ENCODE measurements around the gene CRAT.
A peak's percentile ranks its signal among the peaks of the same experiment; 100 is the strongest.

The CRAT gene

DNA sequence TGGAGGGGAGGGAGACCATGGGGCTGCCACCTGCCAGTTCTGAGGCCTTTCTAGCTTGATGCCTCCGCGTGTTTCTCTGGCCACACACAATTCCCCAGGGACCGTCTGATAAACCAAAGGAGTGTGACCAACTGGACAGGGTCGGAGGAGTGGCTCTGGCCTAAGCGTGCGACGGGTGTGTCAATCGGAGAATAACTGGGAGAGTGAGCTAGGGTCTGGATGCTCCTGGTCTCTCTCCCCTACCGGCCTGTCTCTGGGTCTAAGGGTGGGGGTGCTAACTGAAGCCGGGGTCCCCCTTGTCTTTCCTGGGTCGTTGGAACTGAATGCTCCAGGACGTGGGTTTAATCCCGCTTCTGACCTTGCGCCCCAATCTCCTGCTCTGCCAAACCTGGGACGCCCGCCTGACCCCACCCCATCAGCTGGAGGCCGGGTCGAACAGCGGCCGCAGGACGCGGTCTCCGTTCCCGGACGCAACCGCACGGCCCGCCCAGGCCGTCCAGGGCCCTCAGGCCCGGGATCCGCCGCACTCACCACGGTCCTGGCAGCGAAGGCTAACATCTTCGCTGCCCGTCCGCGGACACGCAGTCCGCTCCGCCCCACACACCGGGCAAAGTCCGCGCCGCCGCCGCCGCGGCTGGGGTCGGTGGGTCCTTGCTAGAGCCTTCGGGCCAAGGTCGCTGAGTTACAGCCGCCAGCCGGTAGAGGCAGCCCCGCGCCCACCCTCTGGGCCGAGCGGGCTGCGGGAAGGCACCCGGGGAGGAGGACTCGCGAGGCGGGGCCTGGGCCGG is 447 bp downstream of the CRAT start:
- peak; percentile 18 for DNase-seq (ENCODE audit: low spot score)

DNA sequence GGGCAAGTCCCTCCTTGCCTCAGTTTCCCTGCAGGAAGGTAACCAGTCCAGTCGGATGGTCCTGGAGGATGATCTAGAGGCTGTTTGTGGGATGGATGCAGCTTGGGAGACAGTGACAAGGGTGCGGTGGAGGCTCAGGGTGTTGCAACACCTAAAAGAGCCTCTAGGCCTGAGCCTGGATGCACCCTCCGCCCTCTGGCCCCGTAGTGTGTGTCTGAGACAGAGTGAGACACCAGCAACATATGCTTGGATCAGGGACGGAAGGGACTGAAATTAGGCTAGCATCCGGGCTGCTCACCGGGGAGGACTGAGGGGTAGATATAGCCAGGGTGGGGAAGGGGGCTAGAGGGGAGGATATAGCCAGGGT is 1.1 kb downstream of the CRAT start:
- no peak for DNase-seq (ENCODE audit: low spot score)

DNA sequence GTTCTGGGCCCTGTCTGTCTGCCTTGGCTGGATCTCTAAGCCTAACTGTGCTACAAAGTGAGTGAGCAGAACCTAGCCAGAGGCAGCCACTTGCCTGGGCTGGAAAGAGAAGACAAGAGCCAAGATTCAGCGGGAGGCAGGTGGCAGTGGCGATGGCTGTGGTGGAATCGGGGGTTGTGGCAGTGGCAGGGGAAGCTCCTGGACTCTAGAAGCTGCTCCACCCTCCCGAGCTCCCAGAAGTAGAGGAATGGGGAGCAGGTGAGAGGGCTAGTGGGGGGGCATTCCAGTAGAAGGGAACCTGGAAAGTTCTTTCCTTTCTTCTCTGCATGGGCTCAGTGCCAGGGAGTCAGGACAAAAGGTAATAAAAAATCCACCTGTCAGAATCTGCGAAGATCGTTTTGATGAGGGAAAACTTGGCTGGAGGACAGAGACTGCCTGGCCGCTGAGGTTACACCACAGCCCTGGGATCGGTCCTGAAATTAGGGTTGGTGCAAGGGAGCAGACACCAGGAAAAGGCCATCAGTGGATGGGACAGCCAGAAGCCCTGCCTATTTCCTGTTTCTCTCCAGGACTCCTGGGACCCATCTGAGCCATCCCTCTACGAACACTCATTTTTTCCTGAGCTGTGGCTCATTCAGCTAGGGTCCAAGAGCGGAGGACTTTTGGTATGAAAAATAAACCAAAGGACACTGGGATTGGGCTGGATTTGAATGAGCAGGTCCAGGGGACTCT is 1.6 kb downstream of the CRAT start:
- DNase-seq (ENCODE audit: low spot score), result no peak

DNA sequence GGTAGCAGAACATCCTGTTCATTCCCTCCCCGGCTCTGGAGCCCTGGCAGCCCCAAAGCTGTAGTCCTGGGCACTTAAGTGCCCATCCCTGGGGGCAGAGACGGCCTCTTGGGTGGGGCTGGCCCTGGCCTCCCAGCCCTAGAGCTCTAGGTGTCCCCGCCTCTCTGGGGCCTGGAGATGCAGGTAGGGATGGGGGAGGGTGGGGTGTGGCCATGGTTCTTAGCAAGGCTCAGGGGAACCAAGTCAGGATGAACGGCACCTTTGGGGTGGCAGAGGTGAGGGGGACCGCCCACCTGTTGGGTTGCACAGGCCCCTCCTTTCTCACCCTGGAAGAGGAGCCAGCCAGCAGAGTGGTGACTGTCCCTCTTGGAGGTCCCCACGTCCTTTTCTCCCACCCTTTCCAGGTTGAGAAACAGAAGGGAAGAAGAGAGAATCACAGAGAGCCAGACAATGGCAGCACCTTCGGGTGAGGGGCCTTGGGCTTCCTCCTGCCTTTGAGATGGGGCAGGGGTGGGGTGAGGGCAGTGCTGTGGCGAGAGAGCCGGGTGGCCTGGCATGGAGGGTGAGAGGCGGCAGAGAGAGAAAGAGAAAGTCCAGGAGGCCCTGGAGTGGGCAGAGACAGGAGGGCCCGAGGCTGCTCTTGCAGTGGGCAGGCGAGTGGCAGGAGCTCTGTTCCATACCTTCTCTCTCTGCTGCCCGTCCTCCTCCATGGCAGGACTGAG is 2.3 kb downstream of the CRAT start:
- no peak for DNase-seq (ENCODE audit: low spot score)

DNA sequence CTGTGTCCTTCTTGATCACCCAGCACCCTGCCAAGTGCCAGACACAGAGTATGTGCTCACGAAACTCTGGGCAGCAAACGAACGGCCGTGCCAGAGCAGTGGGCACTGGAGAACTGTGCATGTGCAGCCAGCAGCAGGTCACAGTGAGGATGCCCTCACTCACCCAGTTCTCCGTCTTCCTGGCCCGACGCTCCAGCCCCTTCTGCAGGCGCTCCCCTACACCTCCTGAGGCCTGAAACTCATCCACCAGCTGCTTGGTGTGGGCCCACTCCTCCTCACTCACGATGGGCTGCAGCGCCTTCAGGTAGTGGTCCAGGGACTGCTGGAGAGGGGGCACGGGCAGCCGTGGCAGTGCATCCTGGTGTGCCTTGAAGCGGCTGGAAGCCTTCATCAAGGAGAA is 2.9 kb downstream of the CRAT start:
- no peak for DNase-seq (ENCODE audit: low spot score)

DNA sequence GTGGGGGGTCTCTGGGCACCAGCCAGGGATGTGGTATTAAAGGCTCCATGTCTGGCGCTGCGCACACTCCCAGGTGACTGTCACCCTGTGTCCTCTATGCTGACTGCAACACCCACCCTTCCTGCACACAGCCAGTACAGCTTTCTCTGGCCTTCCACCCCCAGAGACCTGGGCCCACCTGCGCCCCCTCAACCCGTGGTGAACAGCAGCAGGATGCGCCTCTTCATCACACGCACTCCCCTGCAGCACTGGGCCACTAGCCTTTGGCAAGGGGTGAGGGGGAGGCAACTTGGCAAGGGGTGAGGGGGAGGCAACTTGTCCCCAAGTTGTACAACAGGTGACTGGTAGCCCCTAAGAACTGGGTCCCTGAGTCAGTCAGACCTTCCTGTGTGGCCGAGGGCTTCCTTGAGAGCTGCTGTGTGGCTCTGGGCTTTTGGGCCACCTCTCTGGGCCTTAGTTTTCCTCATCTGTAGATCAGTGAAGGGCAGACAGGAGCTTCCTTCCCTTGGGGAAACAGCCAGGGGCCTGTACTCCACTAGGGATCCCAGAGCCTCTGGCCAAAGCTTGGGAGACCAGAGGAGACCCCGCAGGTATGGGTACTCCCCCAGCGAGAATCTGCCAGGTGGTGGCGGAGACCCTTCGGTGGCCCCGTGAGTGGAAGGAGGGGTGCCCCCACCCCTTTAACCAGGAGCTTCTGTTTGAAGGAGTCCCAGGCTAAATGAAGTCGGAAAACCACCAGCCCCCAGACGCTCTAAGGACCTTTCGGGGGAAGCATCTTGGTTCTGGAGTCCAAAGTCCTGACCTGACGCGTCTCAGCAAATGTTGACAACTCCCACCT is 4.5 kb downstream of the CRAT start:
- DNase-seq (ENCODE audit: low spot score), result no peak

DNA sequence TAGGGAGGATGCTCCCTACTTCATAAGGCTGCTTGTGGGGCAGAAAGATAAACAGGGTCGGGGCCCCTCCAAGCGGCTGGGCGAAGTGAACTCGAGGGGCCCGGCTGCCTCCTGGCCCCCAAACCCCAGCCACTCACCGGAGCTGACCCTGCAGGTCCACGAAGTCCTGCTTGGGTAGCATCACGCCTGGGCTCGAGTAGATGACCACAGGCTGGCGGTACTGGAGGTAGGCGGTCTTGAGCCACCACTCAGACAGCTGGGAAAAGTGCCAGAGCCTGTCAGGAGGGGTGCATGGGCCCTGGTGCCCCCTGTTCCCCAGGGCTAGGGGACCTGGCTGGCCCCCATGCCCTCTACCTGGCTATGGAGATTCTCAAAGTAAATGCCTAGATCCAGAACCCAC is 6.5 kb downstream of the CRAT start:
- no peak for DNase-seq (ENCODE audit: low spot score)

DNA sequence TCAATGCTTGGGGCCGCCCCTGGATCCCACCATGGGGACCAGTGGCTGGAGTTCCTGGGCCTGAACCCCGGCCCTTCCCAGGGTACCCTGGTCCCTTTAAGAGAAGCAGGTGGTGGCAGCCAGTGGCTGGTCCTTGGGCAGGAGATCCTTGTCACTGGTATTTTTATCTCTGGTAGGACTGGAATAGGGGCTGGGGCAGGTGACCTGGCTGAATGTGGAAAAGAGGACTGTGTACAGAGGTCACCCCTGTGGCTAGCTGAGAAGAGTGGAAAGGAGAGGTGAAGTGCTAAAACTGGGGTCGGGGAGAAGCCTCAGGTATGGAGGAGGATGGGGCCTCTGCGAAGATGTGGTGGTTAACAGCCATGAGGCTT is 7.0 kb downstream of the CRAT start:
- DNase-seq (ENCODE audit: low spot score), result no peak

DNA sequence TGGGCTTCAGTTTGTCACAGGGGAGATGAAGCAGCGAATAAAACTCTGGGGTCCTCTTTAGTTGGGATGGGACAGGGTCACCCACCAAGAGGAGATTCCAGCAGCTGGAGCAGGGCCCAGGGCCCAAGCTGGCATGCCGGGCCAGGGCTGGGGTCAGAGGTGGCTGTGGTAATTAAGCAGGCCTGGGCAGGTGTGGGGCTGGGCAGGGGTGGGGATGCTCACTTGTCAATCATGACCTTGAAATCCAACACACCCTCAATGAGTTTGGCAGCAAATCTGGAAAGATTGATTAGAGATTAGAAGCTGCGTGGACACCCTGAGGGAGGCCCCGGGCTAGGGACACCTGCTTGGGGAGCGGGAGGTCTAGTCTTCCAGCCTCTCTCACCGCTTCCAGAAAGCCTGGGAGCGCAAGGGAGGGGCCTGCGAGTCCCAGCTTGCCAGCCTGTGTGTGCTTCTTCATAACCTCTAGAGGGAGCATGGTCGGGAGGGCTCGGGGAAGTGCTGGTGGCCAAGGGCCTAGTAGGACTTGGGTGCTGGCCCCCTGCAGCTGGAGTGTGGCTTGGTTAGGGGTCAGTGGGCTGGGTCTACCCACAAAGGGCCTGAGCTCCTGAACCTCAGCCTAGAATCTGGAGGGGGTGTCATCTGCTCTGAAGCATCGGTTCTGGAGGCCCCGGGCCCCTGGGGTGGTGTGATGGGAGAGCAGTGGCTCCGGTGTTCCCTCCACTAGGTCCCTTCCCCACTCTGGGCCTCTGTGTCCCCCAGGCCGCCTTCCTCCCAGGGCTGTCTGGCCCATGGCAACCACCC is 7.6 kb downstream of the CRAT start:
- peak; percentile 29 for DNase-seq (ENCODE audit: low spot score)

DNA sequence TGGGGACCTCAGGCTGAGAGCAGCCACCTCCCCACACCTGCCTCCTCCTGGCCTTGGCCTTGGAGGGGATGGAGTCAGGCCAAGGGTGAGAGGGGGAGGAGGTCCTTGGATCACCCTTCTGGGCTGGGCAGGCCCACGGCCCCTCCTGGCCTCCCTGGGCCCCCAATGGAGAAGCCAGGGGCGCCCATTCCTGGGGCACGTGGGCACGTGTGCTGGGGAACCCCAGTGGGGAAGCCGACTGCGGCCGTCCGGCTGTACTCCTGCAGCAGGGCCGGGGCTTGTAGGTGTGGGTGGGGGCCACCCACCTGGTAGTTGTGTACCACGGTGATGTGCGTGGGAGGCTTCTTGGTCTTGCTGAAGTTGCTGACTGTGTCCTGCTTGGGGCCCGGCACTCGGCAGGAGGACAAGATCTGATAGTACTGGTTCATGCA is 8.5 kb downstream of the CRAT start:
- no peak for DNase-seq (ENCODE audit: low spot score)

DNA sequence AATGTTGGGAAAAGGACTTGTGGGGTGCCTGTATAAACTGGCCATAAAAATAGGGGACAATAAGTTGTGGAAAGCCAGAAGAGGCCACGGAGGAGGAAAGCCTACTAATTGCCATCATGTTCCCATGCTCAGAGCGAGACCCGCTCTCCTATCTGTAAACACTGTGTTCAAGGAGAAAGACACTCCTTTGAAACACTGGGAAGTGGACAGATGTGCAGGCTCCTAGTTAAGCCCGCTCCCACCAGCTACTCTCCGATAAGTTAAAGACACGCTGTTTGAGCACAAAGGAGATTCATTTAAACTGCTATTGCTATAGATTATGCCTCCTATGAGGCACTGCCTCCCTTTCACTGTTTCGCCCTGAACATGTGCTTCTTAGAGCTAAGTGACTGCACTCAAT is 9.3 kb downstream of the CRAT start:
- DNase-seq (ENCODE audit: low spot score), result no peak

DNA sequence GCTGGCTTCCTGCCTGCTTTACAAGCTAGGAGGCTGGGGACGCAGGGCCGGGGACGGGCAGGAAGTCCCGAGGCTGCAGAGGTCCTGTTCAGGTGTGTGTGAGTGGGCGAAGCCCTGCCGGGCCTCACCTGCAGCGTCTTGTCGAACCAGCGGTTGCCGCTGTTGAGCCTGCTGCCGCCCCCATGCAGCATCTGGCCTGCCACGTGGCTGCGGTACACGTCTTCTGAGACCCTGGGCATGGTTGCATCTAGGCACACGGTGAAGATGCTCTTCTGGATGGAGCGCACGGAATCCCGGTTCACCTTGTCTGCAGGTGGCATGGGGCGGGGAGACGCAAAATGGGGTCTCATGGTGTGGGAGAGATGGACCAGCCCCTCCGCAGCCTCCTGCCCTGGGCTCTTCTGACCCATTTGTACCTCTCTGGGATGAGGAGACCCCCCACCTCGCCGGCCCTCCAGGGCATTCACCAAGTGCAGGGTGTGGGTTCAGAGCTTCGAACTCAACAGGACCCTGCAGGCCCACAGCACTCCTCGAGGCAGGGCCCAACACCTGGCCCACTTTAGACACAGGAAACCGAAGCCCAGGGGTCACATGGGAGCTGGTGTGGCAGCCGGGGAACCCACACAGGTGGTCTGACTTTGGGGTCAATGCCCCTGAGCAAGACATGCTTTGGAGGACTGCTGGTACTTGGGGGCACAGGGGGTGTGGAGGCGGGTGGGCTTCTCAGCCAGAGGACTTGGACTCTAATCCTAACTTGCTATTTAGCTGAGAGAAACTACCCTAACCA is 10.0 kb downstream of the CRAT start:
- no peak for DNase-seq (ENCODE audit: low spot score)

DNA sequence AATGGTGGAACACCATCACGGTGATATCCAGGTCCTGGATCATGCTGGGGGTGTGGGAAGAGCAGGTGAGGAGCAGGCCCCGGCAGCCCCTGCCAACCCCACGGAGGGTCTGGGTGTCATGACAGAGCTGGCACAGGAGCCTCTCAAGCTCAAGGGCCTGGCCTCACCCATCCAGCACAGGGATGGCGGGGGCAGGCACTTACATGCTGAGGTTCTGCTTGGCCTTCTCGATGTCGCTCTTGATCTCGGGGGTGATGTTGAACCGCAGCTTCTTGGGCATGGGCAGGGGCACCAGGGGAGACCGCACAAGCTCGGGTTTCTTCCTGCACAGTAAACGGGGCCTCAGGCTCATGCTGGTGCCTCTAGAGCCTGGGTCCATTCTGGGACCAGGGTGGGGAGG is 12.3 kb downstream of the CRAT start:
- DNase-seq (ENCODE audit: low spot score), result no peak

DNA sequence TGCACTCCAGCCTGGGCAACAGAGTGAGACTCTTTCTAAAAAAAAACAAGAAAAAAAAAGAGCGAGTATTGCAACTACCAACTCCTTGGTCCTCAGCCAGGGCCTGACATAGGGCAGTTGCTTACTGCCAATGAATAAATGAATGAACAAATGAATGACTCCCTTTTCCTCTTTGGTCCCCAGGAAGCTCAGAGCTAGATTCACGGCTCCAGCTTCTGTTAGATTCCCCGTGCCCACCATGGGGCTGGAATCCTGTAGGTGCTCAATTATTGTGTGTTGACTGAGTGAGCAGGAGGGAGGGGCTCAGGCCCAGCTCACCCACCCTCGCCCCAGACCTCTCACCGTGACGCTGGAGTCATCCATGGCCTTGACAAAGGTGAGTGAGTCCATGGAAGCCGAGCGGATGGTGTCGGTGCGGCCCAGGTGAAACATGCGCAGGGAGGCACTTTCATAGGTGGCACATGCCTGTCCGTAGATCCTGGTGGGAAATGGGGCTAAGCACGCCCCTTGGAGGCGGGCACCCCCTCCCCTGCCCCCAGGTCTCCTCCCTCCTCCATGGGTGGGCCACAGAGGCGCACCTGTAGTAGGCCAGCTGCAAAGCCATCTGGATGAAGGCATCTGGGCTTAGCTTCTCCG is 12.8 kb downstream of the CRAT start:
- DNase-seq (ENCODE audit: low spot score), result no peak

DNA sequence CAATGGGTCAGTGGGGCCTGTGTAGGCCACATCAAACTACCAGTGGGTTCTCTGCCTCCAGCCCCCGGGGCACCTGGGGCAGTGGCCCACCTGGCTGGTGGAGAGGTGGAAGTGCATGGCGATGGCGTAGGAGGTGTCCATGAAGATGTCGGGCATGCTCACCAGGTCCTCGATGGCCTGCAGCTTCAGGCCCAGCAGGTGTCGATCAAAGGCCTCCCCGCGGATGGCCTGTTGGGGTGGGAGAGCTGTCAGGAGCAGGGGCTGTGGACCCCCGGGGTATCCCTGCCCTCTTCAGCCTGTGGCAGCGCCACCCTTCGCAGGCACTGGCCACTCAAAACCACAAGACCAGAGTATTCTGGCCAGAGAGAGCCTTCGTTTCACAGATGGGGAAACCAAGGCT is 14.7 kb downstream of the CRAT start:
- no peak for DNase-seq (ENCODE audit: low spot score)

DNA sequence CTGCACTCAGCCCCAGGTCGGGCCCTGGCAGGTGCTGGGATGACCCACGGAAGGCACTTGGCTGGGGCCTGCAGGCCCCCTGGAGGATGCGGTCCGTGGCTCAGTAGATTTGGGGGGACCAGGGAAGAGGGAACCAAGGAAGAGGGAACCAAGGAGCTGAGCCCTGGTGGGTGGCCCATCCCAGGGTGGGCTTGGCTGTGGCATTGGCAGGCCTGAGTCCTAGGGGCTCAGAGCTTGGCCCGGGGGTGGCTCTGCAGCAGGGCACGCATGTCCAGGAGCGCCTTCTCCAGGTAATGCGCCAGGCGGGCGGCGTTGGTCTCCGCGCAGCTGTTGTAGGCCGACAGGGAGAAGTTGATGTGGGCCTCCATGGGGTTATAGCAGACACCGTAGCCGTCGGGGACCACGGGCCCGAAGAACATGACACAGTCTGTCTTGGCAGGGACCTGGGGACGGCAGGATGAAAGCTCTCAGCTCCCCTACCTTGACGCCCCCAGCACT is 15.4 kb downstream of the CRAT start:
- DNase-seq (ENCODE audit: low spot score), result no peak

DNA sequence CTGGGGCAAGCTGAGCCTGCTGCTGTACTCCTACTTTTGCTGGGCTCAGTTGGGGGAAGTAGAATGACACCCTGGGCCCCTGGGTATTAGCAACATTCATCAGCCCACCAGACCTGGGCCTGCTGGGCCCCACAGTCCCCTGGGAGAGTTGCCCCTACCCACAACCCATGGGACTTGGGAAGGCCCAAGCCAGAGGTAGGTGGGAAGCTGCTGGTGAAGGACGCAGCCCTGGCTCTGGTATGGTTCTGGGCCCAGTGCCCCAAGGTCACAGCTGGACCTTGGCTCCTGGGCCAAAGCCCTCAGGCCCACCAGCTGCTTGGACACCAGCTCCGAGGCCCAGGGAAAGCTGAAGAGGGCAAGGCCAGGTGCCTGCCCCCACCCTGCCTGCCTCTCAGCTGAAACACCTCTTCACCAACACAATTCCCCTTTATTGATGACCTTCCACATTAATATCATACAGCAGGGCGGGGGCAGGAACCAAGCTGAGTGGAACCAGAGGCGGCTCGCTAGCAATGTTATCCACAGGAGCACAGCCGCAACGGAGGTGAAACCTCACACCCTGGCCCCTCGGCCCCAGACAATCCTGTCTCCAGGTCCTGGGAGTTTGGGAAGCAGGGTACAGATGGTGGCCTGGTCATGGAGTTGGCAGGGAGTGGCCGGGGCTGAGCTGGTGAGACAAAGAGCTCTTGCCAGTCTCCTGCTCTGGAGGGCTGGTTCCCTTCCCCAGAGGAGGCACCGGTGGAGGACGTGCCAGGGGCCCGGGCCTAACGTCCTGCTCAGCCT is 16.0 kb downstream of the CRAT start:
- no peak for DNase-seq (ENCODE audit: low spot score)

DNA sequence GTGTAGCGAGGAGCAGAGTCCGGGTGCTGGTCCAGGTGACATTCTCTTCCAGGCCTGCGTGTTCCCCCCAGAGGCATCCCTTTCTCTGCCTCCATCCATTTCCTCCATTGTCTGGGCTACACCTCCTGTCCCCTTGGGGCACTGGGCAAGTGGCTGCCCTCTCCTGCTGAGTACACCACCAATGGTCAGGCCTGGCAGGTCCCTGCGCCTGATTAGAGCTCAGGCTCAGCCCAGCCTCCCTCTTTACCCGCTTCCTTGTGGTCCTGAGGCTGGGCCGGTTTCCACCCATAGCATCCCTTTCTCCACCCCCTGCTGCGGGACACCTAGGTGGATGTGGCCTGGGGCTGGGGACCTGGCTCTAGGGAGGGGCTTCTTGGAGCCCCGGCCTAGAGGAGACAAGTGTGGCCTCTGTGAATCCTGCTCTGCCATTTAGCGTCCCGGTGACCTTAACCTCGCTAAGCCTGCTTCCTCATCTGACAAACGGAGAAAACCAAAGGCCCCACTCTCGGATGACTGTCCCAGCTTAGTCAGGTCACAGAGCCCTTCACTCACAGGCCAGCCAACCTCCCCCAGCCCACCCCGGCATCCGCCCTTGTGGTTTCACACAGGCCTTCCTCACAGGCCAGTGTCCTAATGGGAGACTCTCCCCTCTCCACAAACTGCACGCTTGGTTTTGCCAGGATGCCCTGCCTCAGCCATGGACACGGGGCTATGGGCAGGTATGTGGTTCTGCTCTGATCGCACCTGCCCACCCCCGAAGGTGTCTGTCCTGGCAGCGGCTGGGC is 16.8 kb downstream of the CRAT start:
- no peak for DNase-seq (ENCODE audit: low spot score)
